KMS-11 (cell line): ENCODE data around the gene ICE2.

ENCODE experiments used
- H2AFZ ChIP-seq: fragments of 200-600 bp; sonication (generic); 2 replicates; pipeline ENCODE4 v1.6.1; 2016; ENCODE audit warnings: antibody characterized with exemption, mixed run types, low read depth
- H3K27ac ChIP-seq: fragments of 200-600 bp; sonication (generic); 2 replicates; pipeline ENCODE4 v1.6.1; 2016; ENCODE audit warnings: mild to moderate bottlenecking, mixed run types
- H3K27me3 ChIP-seq: fragments of 200-600 bp; sonication (generic); 2 replicates; pipeline ENCODE4 v1.6.1; 2017; ENCODE audit warnings: mild to moderate bottlenecking, low read depth, mixed run types, moderate library complexity; ENCODE audit not compliant: insufficient read depth
- H3K36me3 ChIP-seq: fragments of 200-600 bp; sonication (generic); 2 replicates; pipeline ENCODE4 v1.6.1; 2017; ENCODE audit warnings: mild to moderate bottlenecking, mixed run types; ENCODE audit not compliant: insufficient read depth
- H3K4me1 ChIP-seq: fragments of 200-600 bp; sonication (generic); 2 replicates; pipeline ENCODE4 v1.6.1; 2016; ENCODE audit warnings: mild to moderate bottlenecking, low read depth, mixed run types; ENCODE audit not compliant: poor library complexity, severe bottlenecking
- H3K4me2 ChIP-seq: fragments of 200-600 bp; sonication (generic); 2 replicates; pipeline ENCODE4 v1.7.0; 2016; ENCODE audit warnings: mild to moderate bottlenecking, mixed run types
- H3K4me3 ChIP-seq: fragments of 200-600 bp; sonication (generic); IDR thresholded peaks from 2 replicates; pipeline ENCODE4 v1.6.1; 2017; ENCODE audit warnings: low read depth, low read length, mixed read lengths; ENCODE audit not compliant: insufficient read depth
- H3K79me2 ChIP-seq: fragments of 200-600 bp; sonication (generic); 2 replicates; pipeline ENCODE4 v1.6.1; 2016; ENCODE audit warnings: low read depth, mixed run types; ENCODE audit not compliant: insufficient read depth
- H3K9ac ChIP-seq: fragments of 200-600 bp; sonication (generic); 2 replicates; pipeline ENCODE4 v1.6.1; 2016; ENCODE audit warnings: mild to moderate bottlenecking, mixed run types
- H4K20me1 ChIP-seq: fragments of 200-600 bp; sonication (generic); 2 replicates; pipeline ENCODE4 v1.6.1; 2016; ENCODE audit warnings: mild to moderate bottlenecking, mixed run types; ENCODE audit not compliant: insufficient read depth
- TF ChIP-seq, protein P1 (sequence below): fragments of 200-600 bp; sonication (generic); conservative IDR thresholded peaks from 2 replicates; pipeline ENCODE4 v1.6.1; 2017; ENCODE audit warnings: low read depth, mild to moderate bottlenecking, antibody characterized with exemption, low read length, moderate library complexity, mixed read lengths

Gene ICE2

GRCh38 chr15:60395276-60396011 is 83.5 kb downstream of the ICE2 start:
- H3K9ac ChIP-seq, result no peak overlapping the region
- no peaks in the 10 kb centered on the region for H3K27me3 ChIP-seq
- H2AFZ ChIP-seq, result no peak overlapping the region
- H3K4me3 ChIP-seq, result no peak overlapping the region
- TF ChIP-seq, protein P1, sequence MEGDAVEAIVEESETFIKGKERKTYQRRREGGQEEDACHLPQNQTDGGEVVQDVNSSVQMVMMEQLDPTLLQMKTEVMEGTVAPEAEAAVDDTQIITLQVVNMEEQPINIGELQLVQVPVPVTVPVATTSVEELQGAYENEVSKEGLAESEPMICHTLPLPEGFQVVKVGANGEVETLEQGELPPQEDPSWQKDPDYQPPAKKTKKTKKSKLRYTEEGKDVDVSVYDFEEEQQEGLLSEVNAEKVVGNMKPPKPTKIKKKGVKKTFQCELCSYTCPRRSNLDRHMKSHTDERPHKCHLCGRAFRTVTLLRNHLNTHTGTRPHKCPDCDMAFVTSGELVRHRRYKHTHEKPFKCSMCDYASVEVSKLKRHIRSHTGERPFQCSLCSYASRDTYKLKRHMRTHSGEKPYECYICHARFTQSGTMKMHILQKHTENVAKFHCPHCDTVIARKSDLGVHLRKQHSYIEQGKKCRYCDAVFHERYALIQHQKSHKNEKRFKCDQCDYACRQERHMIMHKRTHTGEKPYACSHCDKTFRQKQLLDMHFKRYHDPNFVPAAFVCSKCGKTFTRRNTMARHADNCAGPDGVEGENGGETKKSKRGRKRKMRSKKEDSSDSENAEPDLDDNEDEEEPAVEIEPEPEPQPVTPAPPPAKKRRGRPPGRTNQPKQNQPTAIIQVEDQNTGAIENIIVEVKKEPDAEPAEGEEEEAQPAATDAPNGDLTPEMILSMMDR, result no peak
- H4K20me1 ChIP-seq, result peaks cover 4% of the 10 kb centered on the region; the same call in 1 of the 2 replicates
- no peak overlapping the region; the same call in 1 of the 2 replicates for H3K4me2 ChIP-seq
- peaks cover 67% of the 10 kb centered on the region for H3K4me1 ChIP-seq
- no peak overlapping the region for H3K27ac ChIP-seq
- peaks cover 72% of the 10 kb centered on the region for H3K79me2 ChIP-seq
- no peaks in the 10 kb centered on the region; the same call in 1 of the 2 replicates for H3K36me3 ChIP-seq

DNA sequence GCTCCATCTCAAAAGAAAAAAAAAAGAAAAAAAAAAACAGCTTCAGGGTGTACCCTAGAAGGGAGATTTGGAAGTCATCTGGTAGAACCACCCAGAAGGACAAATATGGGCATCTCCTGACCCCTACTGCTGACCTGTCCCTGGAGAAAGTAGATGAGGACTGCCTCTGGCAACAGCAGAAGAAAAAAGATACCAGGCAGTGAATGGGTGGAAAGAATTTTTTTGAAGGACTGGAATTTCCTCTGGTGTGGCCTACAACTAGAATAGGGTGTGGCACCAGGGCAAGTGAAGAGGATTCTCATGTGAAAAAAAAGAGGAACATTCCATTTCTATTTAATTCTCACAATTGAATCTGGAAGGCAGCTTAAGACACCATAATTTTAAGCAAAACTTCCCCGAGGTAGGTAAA is 84.2 kb downstream of the ICE2 start:
- TF ChIP-seq, protein P1, result no peak
- peaks cover 4% of the 10 kb centered on the region for H4K20me1 ChIP-seq
- no peak overlapping the region for H3K27ac ChIP-seq
- no peak overlapping the region for H3K4me2 ChIP-seq
- H3K79me2 ChIP-seq, result peaks cover 79% of the 10 kb centered on the region
- H2AFZ ChIP-seq, result no peak overlapping the region
- H3K36me3 ChIP-seq, result no peaks in the 10 kb centered on the region; the same call in 1 of the 2 replicates
- no peak overlapping the region for H3K9ac ChIP-seq
- H3K4me1 ChIP-seq, result peaks cover 75% of the 10 kb centered on the region
- H3K27me3 ChIP-seq, result no peaks in the 10 kb centered on the region
- no peak overlapping the region for H3K4me3 ChIP-seq

DNA sequence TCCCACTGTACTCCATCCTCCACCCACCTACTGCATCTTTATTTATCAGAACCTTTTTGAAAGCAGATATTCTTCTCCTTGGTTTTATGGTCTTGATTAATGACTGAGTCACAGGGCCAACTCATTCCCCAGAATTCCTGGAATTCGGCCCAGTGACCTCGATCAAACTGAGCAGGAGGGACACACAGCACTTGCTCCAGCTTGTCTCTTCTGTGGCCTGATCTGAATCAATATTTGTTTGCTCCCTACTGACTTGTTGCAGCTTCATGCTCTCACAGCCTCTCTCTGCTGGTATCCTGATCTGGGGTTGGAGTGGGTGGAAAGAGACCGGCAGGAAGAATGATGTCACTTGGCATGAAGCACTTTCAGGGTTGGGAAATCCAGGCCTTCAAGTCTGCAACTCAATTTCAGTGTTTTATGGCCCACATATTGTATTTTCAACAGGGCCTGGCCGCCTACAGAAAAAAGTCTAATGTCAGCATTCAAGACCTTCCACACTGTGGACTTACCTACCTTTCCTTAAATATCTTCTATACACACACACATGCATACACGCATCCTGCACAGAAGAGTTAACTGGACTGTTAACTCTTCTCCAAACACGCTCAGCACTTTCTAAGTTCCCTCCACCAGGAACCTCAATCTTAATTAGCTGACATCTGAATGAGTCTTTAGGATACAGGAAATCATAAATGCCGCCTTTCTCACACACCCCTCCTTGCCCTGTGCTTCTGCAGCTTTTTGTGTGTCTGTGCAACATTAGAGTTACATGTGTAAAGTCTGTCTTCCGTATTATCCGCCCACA is 85.8 kb downstream of the ICE2 start:
- no peak overlapping the region for H2AFZ ChIP-seq
- no peak overlapping the region for H3K9ac ChIP-seq
- TF ChIP-seq, protein P1, result no peak
- peaks cover 91% of the 10 kb centered on the region for H3K79me2 ChIP-seq
- H3K36me3 ChIP-seq, result no peaks in the 10 kb centered on the region; the same call in 1 of the 2 replicates
- no peaks in the 10 kb centered on the region for H3K27me3 ChIP-seq
- H4K20me1 ChIP-seq, result peaks cover 7% of the 10 kb centered on the region
- H3K27ac ChIP-seq, result no peak overlapping the region
- peaks cover 81% of the 10 kb centered on the region for H3K4me1 ChIP-seq
- H3K4me3 ChIP-seq, result no peak overlapping the region
- peak overlapping the region; percentile 11; the same call in 1 of the 2 replicates for H3K4me2 ChIP-seq

DNA sequence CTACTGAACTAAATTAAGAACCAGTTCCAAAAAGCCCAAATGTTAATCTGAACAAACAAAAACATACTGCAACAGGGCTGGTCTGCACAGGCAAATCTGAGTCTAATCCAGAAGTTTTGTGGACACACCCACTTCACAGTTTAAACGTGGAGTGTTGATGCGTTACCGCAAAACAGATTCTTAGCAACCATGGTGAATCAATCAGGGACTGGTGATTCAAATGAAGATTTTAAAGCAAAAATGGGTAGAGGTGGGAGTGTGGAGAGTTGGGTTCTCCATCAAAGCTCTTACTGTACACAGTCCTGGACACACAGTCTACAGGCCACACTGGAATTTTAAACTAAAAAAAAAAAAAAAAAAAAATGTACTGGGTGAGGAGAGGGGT is 86.3 kb downstream of the ICE2 start:
- H2AFZ ChIP-seq, result no peak overlapping the region
- H3K79me2 ChIP-seq, result peaks cover 96% of the 10 kb centered on the region
- H4K20me1 ChIP-seq, result peaks cover 7% of the 10 kb centered on the region
- H3K4me1 ChIP-seq, result peaks cover 83% of the 10 kb centered on the region
- H3K27ac ChIP-seq, result no peak overlapping the region
- TF ChIP-seq, protein P1, result no peak
- H3K27me3 ChIP-seq, result no peaks in the 10 kb centered on the region
- H3K9ac ChIP-seq, result no peak overlapping the region
- H3K36me3 ChIP-seq, result no peaks in the 10 kb centered on the region; the same call in 1 of the 2 replicates
- H3K4me2 ChIP-seq, result no peak overlapping the region; the same call in 1 of the 2 replicates
- H3K4me3 ChIP-seq, result no peak overlapping the region
